ENCODE results near the gene INTS14. TPM values are rescaled to one million over a fixed set of nuclear protein-coding genes. Genes with fewer than 3 reads are reported as not detected.

INTS14 gene
- total and polyA plus RNA-seq, 2 of the 8 experiments (the other 6 are each of a cell fraction or from before 2014, with no cell fraction given): 33.1 to 33.7 TPM

DNA sequence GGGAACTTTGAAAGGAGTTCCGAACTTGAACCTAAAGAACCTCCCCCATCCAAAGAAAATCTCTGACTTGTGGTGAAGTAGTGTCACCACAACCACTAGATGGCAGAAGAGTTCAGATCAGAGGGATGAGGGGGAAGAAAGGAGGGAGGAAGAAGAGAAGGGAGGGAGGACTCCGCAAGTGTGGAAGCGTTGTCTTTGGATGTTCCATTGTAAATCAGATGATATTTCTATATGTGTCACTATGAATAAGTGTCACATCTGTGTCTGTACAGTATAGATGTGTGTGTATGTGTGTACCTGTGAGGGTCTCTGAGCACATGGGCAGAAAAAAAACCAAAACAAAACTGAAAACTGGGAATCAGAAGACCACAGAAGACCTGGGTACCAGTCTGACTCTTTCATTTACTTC, 27.8 kb upstream of the INTS14 start:
- no peak overlapping the region for H2BK20ac ChIP-seq (ENCODE audit: low read length)
- H3K27ac ChIP-seq (ENCODE audit: low read depth, low read length): no peak overlapping the region
- H3K27me3 ChIP-seq (replicated peaks in 1 of 4; ENCODE audit: control insufficient read depth in 3 of 4, extremely low read depth in 1 of 4, insufficient read depth in 3 of 4, low read length in 3 of 4): no peaks in the 10 kb centered on the region; a peak in 1 of 7 replicates
- no peak overlapping the region for H4K91ac ChIP-seq (replicated peaks; ENCODE audit: insufficient read length, low read length)
- ChIA-PET POLR2A (ENCODE audit: partially characterized antibody) (no interaction called here), CTCF (ENCODE audit: partially characterized antibody) (interaction anchor here (0.7 to 10.9 kb wide), 34 partner anchors 10 to 563 kb away, joined by 3 to 134 read pairs (median 4); partner anchors contain the start of genes INTS14 and SLC24A1)
- 58% methylated on average over 3 of the region's 3 CpGs; no CpG with 5 or more reads in 1 of the 2 experiments for WGBS, 2 experiments (ENCODE audit: extremely low coverage in 1 of 2, insufficient coverage in 1 of 2, insufficient read length in 1 of 2, insufficient replicate concordance in 2 of 2, low coverage in 1 of 2, low lambda C conversion rate in 2 of 2, missing lambda C conversion rate in 1 of 2)
- H3K4me1 ChIP-seq (replicated peaks in 1 of 4; ENCODE audit: control insufficient read depth in 3 of 4, insufficient read depth in 4 of 4, low read length in 3 of 4): peaks cover 0 to 3% (median 0%) of the 10 kb centered on the region in 4 experiments; a peak in 1 of 7 replicates
- H3K4me3 ChIP-seq (ENCODE audit: extremely low read depth in 1 of 4, insufficient read depth in 2 of 4, low read depth in 3 of 4, low read length in 4 of 4): no peak overlapping the region
- FAIRE-seq (peak; percentile 88), DNase-seq (ENCODE audit: low read depth in 1 of 2, low spot score in 2 of 2) (no peak)
- H3K4me2 ChIP-seq (ENCODE audit: insufficient read depth in 1 of 2, low read depth in 2 of 2, low read length in 2 of 2): no peak overlapping the region
- H3K14ac ChIP-seq (ENCODE audit: insufficient read length): no peak overlapping the region
- H2BK5ac ChIP-seq (ENCODE audit: low read depth, low read length): no peak overlapping the region
- H3K56ac ChIP-seq (replicated peaks; ENCODE audit: insufficient read length, low read depth, low read length): no peak overlapping the region
- no peaks in the 10 kb centered on the region for H3K79me1 ChIP-seq (ENCODE audit: low read depth, low read length)
- no peaks in the 10 kb centered on the region for H3K9me3 ChIP-seq (ENCODE audit: insufficient read depth in 2 of 2, low read depth in 1 of 2, low read length in 1 of 2)
- H3K18ac ChIP-seq (ENCODE audit: extremely low read depth, low read length): no peak overlapping the region
- no peak overlapping the region for H3K23ac ChIP-seq (ENCODE audit: insufficient read length)
- H3K79me2 ChIP-seq (ENCODE audit: control insufficient read depth in 1 of 2, insufficient read depth in 2 of 2, low read length in 2 of 2): no peaks in the 10 kb centered on the region
- H3K23me2 ChIP-seq (ENCODE audit: low read depth, low read length): no peaks in the 10 kb centered on the region
- H4K5ac ChIP-seq (ENCODE audit: insufficient read length, low read depth, low read length): no peak overlapping the region
- no peak overlapping the region for H2BK15ac ChIP-seq (ENCODE audit: low read length)
- no peak overlapping the region for H3K4ac ChIP-seq (replicated peaks; ENCODE audit: insufficient read length, low read depth, low read length)
- H4K8ac ChIP-seq (ENCODE audit: extremely low read depth, insufficient read depth, low read length): no peak overlapping the region
- H2BK120ac ChIP-seq (replicated peaks; ENCODE audit: low read depth, low read length): no peak overlapping the region
- H2AK5ac ChIP-seq (ENCODE audit: low read depth, low read length): no peak overlapping the region
- no peak overlapping the region for H3K9ac ChIP-seq (replicated peaks in 1 of 4; ENCODE audit: extremely low read depth in 1 of 4, low read depth in 3 of 4, low read length in 3 of 4)
- peak overlapping the region; percentile 42; the same call in 1 of the 2 replicates for H2AFZ ChIP-seq (ENCODE audit: low read length)
- no peaks in the 10 kb centered on the region for H3K36me3 ChIP-seq (ENCODE audit: control insufficient read depth in 2 of 4, insufficient read depth in 4 of 4, low read length in 3 of 4)
- H4K20me1 ChIP-seq (replicated peaks in 1 of 2; ENCODE audit: control insufficient read depth in 1 of 2, insufficient read depth in 2 of 2, low read length in 2 of 2): no peaks in the 10 kb centered on the region
- H2BK12ac ChIP-seq (ENCODE audit: low read depth, low read length): no peak overlapping the region
- TF ChIP-seq NRF1 (IDR thresholded peaks at IDR 0.05; ENCODE audit: low read depth, low read length) (no peak), PHF8 (conservative IDR thresholded peaks at IDR 0.05; ENCODE audit: low read depth, low read length) (no peak), SIX5 (IDR thresholded peaks at IDR 0.05; ENCODE audit: low read depth, low read length) (no peak), FOSL1 (IDR thresholded peaks at IDR 0.05; ENCODE audit: insufficient read depth, low read depth, low read length) (no peak), CTBP2 (IDR thresholded peaks at IDR 0.05; ENCODE audit: borderline replicate concordance, insufficient read depth, insufficient read length, low read length) (no peak), SIN3A (conservative IDR thresholded peaks at IDR 0.05 in 1 of 2, IDR thresholded peaks at IDR 0.05 in 1 of 2; ENCODE audit: low read depth in 1 of 2, low read length in 2 of 2) (no peak), CREB1 (IDR thresholded peaks at IDR 0.05) (peak; percentile 69; the same call in 1 of the 2 replicates), YY1 (IDR thresholded peaks at IDR 0.05; ENCODE audit: low read depth, low read length) (no peak), SP2 (IDR thresholded peaks at IDR 0.05; ENCODE audit: low read length) (no peak), SUZ12 (IDR thresholded peaks at IDR 0.05; ENCODE audit: low read length) (no peak), MAFK (IDR thresholded peaks at IDR 0.05; ENCODE audit: low read depth, low read length) (no peak)
- TF ChIP-seq, protein P1, sequence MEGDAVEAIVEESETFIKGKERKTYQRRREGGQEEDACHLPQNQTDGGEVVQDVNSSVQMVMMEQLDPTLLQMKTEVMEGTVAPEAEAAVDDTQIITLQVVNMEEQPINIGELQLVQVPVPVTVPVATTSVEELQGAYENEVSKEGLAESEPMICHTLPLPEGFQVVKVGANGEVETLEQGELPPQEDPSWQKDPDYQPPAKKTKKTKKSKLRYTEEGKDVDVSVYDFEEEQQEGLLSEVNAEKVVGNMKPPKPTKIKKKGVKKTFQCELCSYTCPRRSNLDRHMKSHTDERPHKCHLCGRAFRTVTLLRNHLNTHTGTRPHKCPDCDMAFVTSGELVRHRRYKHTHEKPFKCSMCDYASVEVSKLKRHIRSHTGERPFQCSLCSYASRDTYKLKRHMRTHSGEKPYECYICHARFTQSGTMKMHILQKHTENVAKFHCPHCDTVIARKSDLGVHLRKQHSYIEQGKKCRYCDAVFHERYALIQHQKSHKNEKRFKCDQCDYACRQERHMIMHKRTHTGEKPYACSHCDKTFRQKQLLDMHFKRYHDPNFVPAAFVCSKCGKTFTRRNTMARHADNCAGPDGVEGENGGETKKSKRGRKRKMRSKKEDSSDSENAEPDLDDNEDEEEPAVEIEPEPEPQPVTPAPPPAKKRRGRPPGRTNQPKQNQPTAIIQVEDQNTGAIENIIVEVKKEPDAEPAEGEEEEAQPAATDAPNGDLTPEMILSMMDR (IDR thresholded peaks at IDR 0.05; ENCODE audit: control extremely low read depth in 1 of 3, insufficient read depth in 1 of 3, low read depth in 1 of 3, low read length in 3 of 3): peak; percentile 21 to 90 (median 80)
